ENCODE data around the gene DAO. TPM values are rescaled to one million over a fixed set of nuclear protein-coding genes. Genes with fewer than 3 reads are reported as not detected.

Gene DAO
- total and polyA plus RNA-seq, 2 of the 4 experiments (the other 2 are of a cell fraction) = not detected

GRCh38 chr12:108837239-108837638, 42.7 kb upstream of the DAO start:
- Histone ChIP-seq H3K9me3 (ENCODE audit: control insufficient read depth, insufficient read depth, low read length) (no peaks in the 10 kb centered on the region), H4K5ac (ENCODE audit: low read depth, low read length) (peak overlapping the region; percentile 56), H2BK15ac (ENCODE audit: low read depth, low read length) (peak overlapping the region; percentile 100), H3K4me3 (ENCODE audit: insufficient read depth, low read depth, low read length) (no peak overlapping the region), H3K27ac (ENCODE audit: insufficient read depth, low read length) (peak overlapping the region; percentile 92), H2BK120ac (ENCODE audit: low read depth, low read length) (peak overlapping the region; percentile 96), H4K91ac (ENCODE audit: insufficient read depth, low read depth, low read length) (peak overlapping the region; percentile 93), H3K79me1 (ENCODE audit: low read depth in 1 of 2, low read length in 2 of 2) (peaks cover 24 to 67% of the 10 kb centered on the region in 2 experiments), H2BK5ac (ENCODE audit: low read depth, low read length, poor library complexity, severe bottlenecking) (peak overlapping the region; percentile 98), H3K23ac (ENCODE audit: low read depth, low read length) (peak overlapping the region; percentile 95), H3K4me2 (ENCODE audit: low read depth, low read length) (no peak overlapping the region), H2AK9ac (replicated peaks; ENCODE audit: low read depth, low read length, poor library complexity) (no peak overlapping the region), H3K36me3 (ENCODE audit: control insufficient read depth, insufficient read depth, low read length) (peaks cover 37% of the 10 kb centered on the region), H3K56ac (ENCODE audit: extremely low read depth, insufficient read depth, low read length) (peak overlapping the region; percentile 43; the same call in 1 of the 2 replicates), H3K4me1 (ENCODE audit: control insufficient read depth, insufficient read depth, low read length) (peaks cover 55% of the 10 kb centered on the region), H3K14ac (replicated peaks; ENCODE audit: low read depth, low read length) (peak overlapping the region; percentile 94), H3K9ac (ENCODE audit: low read depth, low read length) (no peak overlapping the region), H2AFZ (replicated peaks; ENCODE audit: low read length, poor library complexity) (no peak overlapping the region), H3K9me1 (ENCODE audit: insufficient read depth, low read length) (peaks cover 37% of the 10 kb centered on the region), H2BK20ac (ENCODE audit: low read depth, low read length) (peak overlapping the region; percentile 92), H2AK5ac (ENCODE audit: low read depth, low read length) (peak overlapping the region; percentile 100), H4K8ac (ENCODE audit: low read depth in 2 of 2, low read length in 2 of 2) (peak overlapping the region; percentile 88 to 98), H3K27me3 (ENCODE audit: control insufficient read depth, insufficient read depth, low read length) (no peaks in the 10 kb centered on the region), H3K4ac (ENCODE audit: low read depth, low read length) (peak overlapping the region; percentile 98), H4K20me1 (ENCODE audit: insufficient read depth, low read length) (peaks cover 3% of the 10 kb centered on the region), H3K18ac (ENCODE audit: low read depth, low read length) (peak overlapping the region; percentile 83)
- ATAC-seq (ENCODE audit: low read depth) (no peak), DNase-seq (no peak)
- ChIA-PET POLR2A (ENCODE audit: unreplicated experiment) (interaction anchor here (0.6 kb wide), 1 partner anchor 177 kb away, joined by 3 read pairs; no protein-coding TSS in a partner anchor), CTCF (no interaction called here)
- intact Hi-C loops (cut with micrococcal nuclease) = no loop called here
- TF ChIP-seq ELK1 (IDR thresholded peaks at IDR 0.05; ENCODE audit: borderline replicate concordance, low read depth, low read length) = no peak
- no peak for TF ChIP-seq CTCF (conservative IDR thresholded peaks at IDR 0.05; ENCODE audit: low read depth, low read length)
- no CpG with 5 or more reads among the region's 8 CpGs for WGBS, 2 experiments (ENCODE audit: extremely low coverage in 2 of 2, insufficient read length in 1 of 2)
- in situ Hi-C loops (cut with MboI; ENCODE audit: low sequenced_read_pairs) = no loop called here
- no TSS peak for BruUV-seq (replicated peaks)
- dilution Hi-C loops (cut with HindIII; ENCODE audit: low sequenced_read_pairs, unreplicated experiment) = no loop called here

All from IMR-90 (cell line).